Kidney epithelial cell (primary cell): ENCODE data around the gene PCID2. TPM values are rescaled to one million over a fixed set of nuclear protein-coding genes. Genes with fewer than 3 reads are reported as not detected.

Experiments
- DNase-seq: peaks from one replicate; pipeline ENCODE4 v3.0.0-alpha.2; 2010; ENCODE audit warnings: low read depth
- H3K27me3 ChIP-seq: 2 replicates; pipeline ENCODE4 v1.6.0; 2011; ENCODE audit warnings: low read length; ENCODE audit not compliant: control insufficient read depth, insufficient read depth
- H3K36me3 ChIP-seq: 2 replicates; pipeline ENCODE4 v1.5.1; 2011; ENCODE audit warnings: low read length; ENCODE audit not compliant: control insufficient read depth, insufficient read depth
- H3K4me3 ChIP-seq: 2 replicates; pipeline ENCODE4 v1.5.1; 2011; ENCODE audit warnings: low read depth, mild to moderate bottlenecking, control low read depth, low read length
- CTCF ChIP-seq: IDR thresholded peaks from 2 replicates; pipeline ENCODE4 v1.5.1; 2011; ENCODE audit warnings: mild to moderate bottlenecking, moderate library complexity, low read length, control low read depth, inconsistent platforms; ENCODE audit not compliant: insufficient read depth, poor library complexity, severe bottlenecking
- total RNA-seq: library from RNA; depleted of rRNA; stranded (reverse); fragments of >200 nt; gene quantifications from 2 replicates; pipeline ENCODE4 v1.2.3, GENCODE V29; 2015

Gene PCID2
- total RNA-seq, 1 donor from 2014 or later = 36.9 TPM

GRCh38 chr13:113190181-113190580 lies 18.3 kb downstream of the PCID2 start:
- DNase-seq = no peak
- no peak overlapping the region for H3K4me3 ChIP-seq
- TF ChIP-seq CTCF = no peak
- peaks cover 3% of the 10 kb centered on the region for H3K36me3 ChIP-seq
- no peaks in the 10 kb centered on the region for H3K27me3 ChIP-seq

- no peak for TF ChIP-seq CTCF
- H3K4me3 ChIP-seq = no peak overlapping the region
- no peak for DNase-seq
- H3K27me3 ChIP-seq = no peaks in the 10 kb centered on the region
- H3K36me3 ChIP-seq = peaks cover 3% of the 10 kb centered on the region
These were observed 20.4 kb downstream of the PCID2 start for GRCh38 chr13:113187883-113188665.

GRCh38 chr13:113187263-113187669 lies 21.2 kb downstream of the PCID2 start:
- Histone ChIP-seq H3K36me3 (peaks cover 3% of the 10 kb centered on the region), H3K27me3 (no peaks in the 10 kb centered on the region), H3K4me3 (no peak overlapping the region)
- peak; percentile 99 for DNase-seq
- TF ChIP-seq CTCF = no peak

GRCh38 chr13:113186061-113186900 lies 22.2 kb downstream of the PCID2 start:
- no peak overlapping the region for H3K4me3 ChIP-seq
- DNase-seq = no peak

GRCh38 chr13:113184568-113185440 lies 23.7 kb downstream of the PCID2 start:
- no peaks in the 10 kb centered on the region for H3K27me3 ChIP-seq
- H3K4me3 ChIP-seq = no peak overlapping the region
- peaks cover 3% of the 10 kb centered on the region for H3K36me3 ChIP-seq
- no peak for DNase-seq
- TF ChIP-seq CTCF = no peak

More at GRCh38 chr13:113186061-113186900, 22.2 kb downstream of the PCID2 start:
- Histone ChIP-seq H3K36me3 (peaks cover 3% of the 10 kb centered on the region), H3K27me3 (no peaks in the 10 kb centered on the region)
- no peak for TF ChIP-seq CTCF
